GM13977 (cell line): ENCODE measurements around the gene KRTAP12-4.
"Not testable (repeated sequence)": the region's sequence is repeated elsewhere in the genome, so short reads cannot be mapped to it uniquely, and the experiment has no call there.

ENCODE experiments used
- DNase-seq: peaks from one replicate; pipeline ENCODE4 v3.0.0; 2012; ENCODE audit warnings: low spot score
- CTCF ChIP-seq: IDR thresholded peaks from 2 replicates; pipeline ENCODE4 v1.5.1; 2012; ENCODE audit warnings: mild to moderate bottlenecking, control low read depth; ENCODE audit not compliant: insufficient read depth; ENCODE audit errors: extremely low read depth, missing control alignments
- in situ Hi-C: fragments of 300-500 bp; cut with MboI; formaldehyde crosslinking; loops from one replicate; pipeline ENCODE4 v1.12.0; 2022; ENCODE audit warnings: low sequenced_read_pairs, low pct_unique_long_range_greater_than_20kb, mixed read lengths, inconsistent platforms; ENCODE audit not compliant: unreplicated experiment

Gene KRTAP12-4

GRCh38 chr21:44664691-44665090, 10.2 kb upstream of the KRTAP12-4 start:
- in situ Hi-C loops, result no loop called here

GRCh38 chr21:44661567-44661966, 7.1 kb upstream of the KRTAP12-4 start:
- in situ Hi-C loops, DNase-seq: not testable (repeated sequence)

More at GRCh38 chr21:44664691-44665090, 10.2 kb upstream of the KRTAP12-4 start:
- DNase-seq, result no peak
- no peak for TF ChIP-seq CTCF

GRCh38 chr21:44658913-44659595, 4.6 kb upstream of the KRTAP12-4 start:
- in situ Hi-C loops, result no loop called here
- no peak for TF ChIP-seq CTCF
- DNase-seq, result no peak

- no peak for TF ChIP-seq CTCF
- no peak for DNase-seq
- in situ Hi-C loops, result no loop called here
Observed at GRCh38 chr21:44658541-44658910, 4.1 kb upstream of the KRTAP12-4 start.

GRCh38 chr21:44657635-44658540, 3.4 kb upstream of the KRTAP12-4 start, which contains the start of gene KRTAP12-3:
TSS of gene KRTAP12-3 (plus strand) at chr21:44657932. CDS start at chr21:44657980, 48 bp downstream.
- TF ChIP-seq CTCF, result no peak
- no peak for DNase-seq
- in situ Hi-C loops, result no loop called here

GRCh38 chr21:44656868-44657267, 2.4 kb upstream of the KRTAP12-4 start:
- in situ Hi-C loops, result no loop called here
- no peak for DNase-seq
- no peak for TF ChIP-seq CTCF
